Activated CD4-positive, CD25-positive, alpha-beta regulatory T cell treated with anti-CD3 and anti-CD28 coated beads, Interleukin-2, amount 50 U/mL, for 16 hours (primary cell): ENCODE results near the gene IGF2.

Source experiments
- DNase-seq: peaks from one replicate; pipeline ENCODE4 v3.0.0-alpha.2; 2020; ENCODE audit warnings: low read depth, low spot score

Gene IGF2

GRCh38 chr11:2092464-2092910, 46.7 kb downstream of the IGF2 start:
- DNase-seq, result no peak

GRCh38 chr11:2091786-2092463, 47.3 kb downstream of the IGF2 start:
- DNase-seq, result no peak

DNA sequence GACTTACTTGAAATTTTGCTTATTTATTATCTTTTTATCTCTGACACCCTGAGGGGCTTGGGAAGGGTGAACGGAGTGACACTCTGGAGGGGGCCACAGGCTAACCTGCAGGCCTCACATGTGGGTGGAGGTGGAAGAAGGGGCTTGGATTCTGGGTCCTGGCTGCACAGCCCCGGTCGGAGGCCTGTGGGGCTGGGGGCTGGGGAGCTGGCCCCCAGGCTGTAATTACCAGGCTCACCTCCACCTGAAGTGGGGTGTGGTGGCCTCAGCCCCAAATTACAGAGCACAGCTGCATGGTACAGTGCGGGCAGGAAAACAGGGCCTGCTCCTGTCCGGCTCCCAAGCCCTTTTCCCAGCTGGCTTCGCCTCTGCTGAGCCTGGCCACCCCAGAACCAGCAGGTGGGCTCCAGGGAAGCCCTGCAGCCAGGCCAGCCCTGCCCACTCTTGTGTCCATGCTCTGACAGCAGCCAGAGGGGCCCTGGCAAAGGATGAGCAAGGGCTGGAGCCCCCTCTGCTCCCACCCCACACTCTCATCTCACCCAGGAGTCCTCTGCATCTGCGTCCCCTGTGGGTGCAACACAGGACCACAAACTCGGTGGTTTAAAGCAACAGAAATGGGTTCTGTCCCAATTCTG, 48.0 kb downstream of the IGF2 start:
- DNase-seq, result no peak

DNA sequence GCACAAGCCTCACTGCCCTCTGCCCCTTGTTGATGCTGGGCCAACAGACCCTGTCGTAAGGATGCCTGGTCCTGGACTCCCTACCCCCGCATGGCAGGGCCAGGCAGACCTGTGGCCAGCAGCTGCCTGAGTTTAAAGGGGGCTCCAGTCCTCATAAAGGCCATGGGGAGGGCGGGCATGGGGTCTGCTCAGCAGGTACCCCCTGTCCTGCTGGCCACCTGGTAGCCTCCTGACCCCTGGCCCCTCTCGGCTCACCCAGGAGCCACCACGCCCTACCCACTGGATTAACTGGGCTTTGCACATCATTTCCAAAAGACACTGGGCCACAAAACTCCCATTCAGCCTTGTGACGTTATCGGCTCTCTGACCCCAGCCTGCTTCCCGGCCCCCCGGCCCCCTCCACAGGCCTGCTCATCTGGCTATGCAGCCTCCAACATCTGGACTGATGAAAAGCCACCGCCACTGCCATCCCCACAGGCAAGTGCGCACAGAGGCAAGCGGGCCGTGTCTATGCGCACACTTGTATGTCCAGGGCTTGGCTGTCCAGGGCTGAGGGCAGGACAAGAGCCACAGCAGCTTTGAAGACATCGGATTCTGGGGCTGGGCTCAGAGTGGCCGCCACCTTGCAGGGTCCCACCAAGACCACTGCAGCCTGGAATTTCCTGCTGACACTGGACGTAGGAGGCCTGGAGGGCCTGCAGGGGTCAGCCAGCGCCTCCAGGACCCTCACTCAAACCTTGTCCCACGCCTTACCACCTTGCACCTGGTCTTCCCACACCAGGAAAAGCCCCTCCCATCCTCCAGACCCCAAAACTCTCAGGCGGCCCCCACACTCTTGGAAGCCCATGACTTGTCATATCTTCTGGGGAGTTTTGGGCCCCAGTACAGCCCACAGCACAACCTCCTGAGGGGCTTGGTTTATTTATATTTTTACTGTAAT, 48.7 kb downstream of the IGF2 start:
- DNase-seq, result no peak

- no peak for DNase-seq
Measured at GRCh38 chr11:2089536-2090165, 49.5 kb downstream of the IGF2 start.

- DNase-seq, result no peak
Measured at GRCh38 chr11:2088746-2089535, 50.2 kb downstream of the IGF2 start.

- no peak for DNase-seq
Measured at GRCh38 chr11:2088284-2088683, 50.9 kb downstream of the IGF2 start.

GRCh38 chr11:2086239-2087040, 52.7 kb downstream of the IGF2 start:
- DNase-seq, result no peak

- DNase-seq, result no peak
Measured at GRCh38 chr11:2085251-2086066, 53.7 kb downstream of the IGF2 start.

DNA sequence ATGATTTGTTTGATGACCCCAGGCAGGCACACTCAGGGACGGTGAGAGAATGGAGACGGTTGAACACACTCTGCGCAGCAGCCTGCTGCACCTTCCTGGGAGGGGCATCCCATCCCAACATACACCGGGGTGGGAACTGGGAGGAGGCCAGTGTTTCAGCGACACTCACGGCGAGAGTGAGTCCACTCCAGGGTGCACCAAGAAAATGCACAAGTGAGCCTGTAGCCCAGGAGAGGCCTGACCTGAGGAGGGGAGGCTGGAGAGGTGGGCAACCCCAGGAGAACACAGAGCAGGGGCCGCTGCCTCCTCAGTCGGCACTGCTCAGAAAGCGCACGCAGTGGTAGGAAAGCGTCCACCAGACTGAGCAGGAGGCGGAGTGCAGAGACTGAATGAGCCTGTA, 54.5 kb downstream of the IGF2 start:
- no peak for DNase-seq
